Measurements from ENCODE around the gene IFT52.
"Not testable (repeated sequence)": the region's sequence is repeated elsewhere in the genome, so short reads cannot be mapped to it uniquely, and the experiment has no call there.

IFT52 gene

DNA sequence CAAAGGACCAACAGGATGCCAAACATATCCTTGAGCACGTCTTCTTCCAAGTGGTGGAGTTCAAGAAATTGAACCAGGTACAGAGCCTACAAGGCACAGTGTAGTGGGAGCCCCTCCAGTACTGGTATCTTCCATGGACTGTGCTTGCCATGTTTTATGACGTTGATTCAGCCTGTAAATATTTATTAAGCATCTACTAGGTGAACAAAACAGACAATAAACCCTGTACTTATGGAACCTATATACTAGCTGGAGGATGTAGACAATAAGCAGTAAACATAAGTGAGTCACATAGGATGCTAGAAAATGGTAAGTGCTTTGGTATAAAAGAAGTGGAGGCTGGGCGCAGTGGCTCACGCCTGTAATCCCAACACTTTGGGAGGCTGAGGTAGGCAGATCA is 51.8 kb downstream of the IFT52 start:
- no peak for DNase-seq (ENCODE audit: low read depth)
- TF ChIP-seq CTCF (conservative IDR thresholded peaks at IDR 0.05; ENCODE audit: low read depth, low read length), result no peak
- no peak overlapping the region for H3K4me3 ChIP-seq (ENCODE audit: low read depth, low read length)

GRCh38 chr20:43650997-43651525 is 60.3 kb downstream of the IFT52 start:
- no peak overlapping the region for H3K4me3 ChIP-seq (ENCODE audit: low read depth, low read length)
- DNase-seq (ENCODE audit: low read depth), result no peak
- no peak for TF ChIP-seq CTCF (conservative IDR thresholded peaks at IDR 0.05; ENCODE audit: low read depth, low read length)

- H3K4me3 ChIP-seq (ENCODE audit: low read depth, low read length); DNase-seq (ENCODE audit: low read depth): not testable (repeated sequence)
Measured at GRCh38 chr20:43651650-43652184, 61.0 kb downstream of the IFT52 start.

- no peak for DNase-seq (ENCODE audit: low read depth)
- H3K4me3 ChIP-seq (ENCODE audit: low read depth, low read length), result no peak overlapping the region
- TF ChIP-seq CTCF (conservative IDR thresholded peaks at IDR 0.05; ENCODE audit: low read depth, low read length), result no peak
Measured at GRCh38 chr20:43653966-43654365, 63.2 kb downstream of the IFT52 start.

DNA sequence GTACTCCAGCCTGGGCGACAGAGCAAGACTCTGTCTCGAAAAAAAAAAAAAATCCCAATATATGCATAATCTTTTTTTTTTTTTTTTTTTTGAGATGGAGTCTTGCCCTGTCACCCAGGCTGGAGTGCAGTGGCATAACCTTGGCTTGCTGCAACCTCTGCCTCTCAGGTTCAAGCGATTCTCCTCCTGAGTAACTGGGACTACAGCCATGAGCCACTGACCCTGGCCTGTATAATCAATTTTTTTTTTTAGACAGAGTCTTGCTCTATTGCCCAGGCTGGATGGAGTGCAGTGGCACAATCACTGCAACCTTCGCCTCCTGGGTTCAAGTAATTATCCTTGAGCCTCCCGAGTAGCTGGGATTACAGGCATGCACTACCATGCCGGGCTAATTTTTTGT is 64.4 kb downstream of the IFT52 start:
- H3K4me3 ChIP-seq (ENCODE audit: low read depth, low read length), result not testable (repeated sequence)

DNA sequence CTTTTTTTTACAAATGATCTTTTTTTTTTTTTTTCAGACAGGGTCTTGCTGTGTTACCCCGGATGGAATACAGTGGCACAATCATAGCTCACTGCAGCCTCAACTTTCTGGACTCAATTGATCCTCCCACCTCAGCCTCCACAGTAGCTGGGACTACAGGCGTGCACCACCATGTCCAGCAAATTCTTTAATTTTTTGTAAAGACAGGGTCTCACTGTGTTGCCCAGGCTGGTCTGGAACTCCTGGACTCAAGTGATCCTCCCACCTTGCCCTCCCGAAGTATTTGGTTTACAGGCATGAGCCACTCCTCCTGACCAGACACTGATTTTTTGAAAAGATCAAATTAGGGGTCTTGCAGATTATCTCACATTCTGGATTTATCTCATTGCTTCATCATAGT is 65.2 kb downstream of the IFT52 start:
- H3K4me3 ChIP-seq (ENCODE audit: low read depth, low read length), result no peak overlapping the region
- DNase-seq (ENCODE audit: low read depth), result no peak
- no peak for TF ChIP-seq CTCF (conservative IDR thresholded peaks at IDR 0.05; ENCODE audit: low read depth, low read length)

More for the DNA sequence above, 64.4 kb downstream of the IFT52 start:
- DNase-seq (ENCODE audit: low read depth), result not testable (repeated sequence)

DNA sequence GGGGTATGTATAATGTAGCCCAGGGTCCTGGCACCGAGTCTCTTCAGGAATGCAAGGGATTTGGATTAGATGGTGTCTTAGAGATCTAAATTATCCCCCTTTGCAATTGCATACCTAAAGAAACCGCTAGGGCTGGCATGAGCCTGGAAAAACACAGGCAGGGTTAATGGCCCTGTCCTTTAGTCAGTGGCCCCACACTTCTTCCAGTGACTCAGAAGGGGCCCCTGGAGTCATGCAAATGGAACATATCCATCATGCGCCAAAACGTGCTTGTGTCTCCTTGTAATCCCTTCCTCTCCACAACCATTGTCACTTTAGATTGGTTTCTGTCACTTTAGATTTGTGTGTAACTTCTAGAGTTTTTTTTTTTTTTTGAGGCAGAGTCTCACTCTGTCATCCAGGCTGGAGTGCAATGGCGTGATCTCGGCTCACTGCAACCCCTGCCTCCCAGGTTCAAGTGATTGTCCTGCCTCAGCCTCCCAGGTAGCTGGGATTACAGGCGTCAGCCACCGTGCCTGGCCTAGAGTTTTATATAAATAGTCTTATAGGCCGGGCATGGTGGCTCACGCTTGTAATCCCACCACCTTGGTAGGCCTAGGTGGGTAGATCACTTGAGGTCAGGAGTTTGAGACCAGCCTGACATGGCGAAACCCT is 67.5 kb downstream of the IFT52 start:
- TF ChIP-seq CTCF (conservative IDR thresholded peaks at IDR 0.05; ENCODE audit: low read depth, low read length), result peak; percentile 17
- DNase-seq (ENCODE audit: low read depth), result no peak
- peak overlapping the region; percentile 84 for H3K4me3 ChIP-seq (ENCODE audit: low read depth, low read length)

- peak; percentile 14 for TF ChIP-seq CTCF (conservative IDR thresholded peaks at IDR 0.05; ENCODE audit: low read depth, low read length)
- DNase-seq (ENCODE audit: low read depth), result no peak
- no peak overlapping the region for H3K4me3 ChIP-seq (ENCODE audit: low read depth, low read length)
Measured at GRCh38 chr20:43658723-43659419, 68.1 kb downstream of the IFT52 start.

Data from choroid plexus epithelial cell (primary cell).